Adipose tissue (tissue), 3 donors: ENCODE measurements around the gene MCEMP1. TPM values are rescaled to one million over a fixed set of nuclear protein-coding genes. Genes with fewer than 3 reads are reported as not detected.

ENCODE experiments used
- H3K27ac ChIP-seq: one replicate; pipeline ENCODE4 v1.5.1; 2013; ENCODE audit warnings: low read depth, low read length
- WGBS, 3 donors: extraction: QIAGEN DNeasy Blood & Tissue Kit; methylation state at CpG; one replicate each; pipeline ENCODE4 v1.1.7; 2013; 5-methylcytosine and 5-hydroxymethylcytosine counted together
- polyA plus RNA-seq, 3 donors: library from polyadenylated mRNA; stranded (reverse); fragments of 200-250 nt; gene quantifications; one replicate each; pipeline ENCODE4 v1.2.3, GENCODE V29; 2013
- donor health status: healthy with polysubstance abuse.
- donor health status: Bipolar disorder and iron deficiency.
- donor health status: healthy.

Gene MCEMP1
- polyA plus RNA-seq, 3 donors, result 0.76 to 36.0 (median 20.8) TPM

GRCh38 chr19:7685546-7686445 lies 8.9 kb downstream of the MCEMP1 start:
- 41 to 55% (median 47%) methylated on average over 19 of the region's 19 CpGs for WGBS, 3 donors

GRCh38 chr19:7687177-7687576 lies 10.3 kb downstream of the MCEMP1 start:
- no peak overlapping the region for H3K27ac ChIP-seq
- WGBS, 3 donors, result 82 to 89% (median 86%) methylated on average over 12 of the region's 12 CpGs

More at GRCh38 chr19:7685546-7686445, 8.9 kb downstream of the MCEMP1 start:
- no peak overlapping the region for H3K27ac ChIP-seq

DNA sequence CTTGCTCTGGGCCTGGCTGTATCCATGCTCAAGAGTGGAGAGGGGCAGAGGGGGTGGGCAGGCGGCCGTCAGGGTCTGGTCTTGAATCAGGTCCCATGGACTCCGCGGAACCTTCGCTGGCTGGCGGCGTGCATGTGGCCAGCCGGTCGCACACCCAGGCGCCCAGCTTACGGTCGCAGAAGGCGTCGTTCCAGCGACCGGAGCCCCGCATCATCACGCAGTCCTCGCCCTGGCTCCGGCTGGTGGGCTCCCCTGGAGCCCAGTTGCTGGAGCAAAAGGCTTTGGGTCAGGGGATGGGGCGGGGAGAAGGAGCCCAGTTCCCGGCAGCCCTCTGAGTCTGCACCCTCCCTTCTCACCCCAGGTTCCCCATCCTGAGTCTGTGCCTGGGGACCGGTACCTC lies 12.3 kb downstream of the MCEMP1 start:
- H3K27ac ChIP-seq, result no peak overlapping the region
- WGBS, 3 donors, result 21 to 34% (median 28%) methylated on average over 16 to 23 of the region's 23 CpGs

DNA sequence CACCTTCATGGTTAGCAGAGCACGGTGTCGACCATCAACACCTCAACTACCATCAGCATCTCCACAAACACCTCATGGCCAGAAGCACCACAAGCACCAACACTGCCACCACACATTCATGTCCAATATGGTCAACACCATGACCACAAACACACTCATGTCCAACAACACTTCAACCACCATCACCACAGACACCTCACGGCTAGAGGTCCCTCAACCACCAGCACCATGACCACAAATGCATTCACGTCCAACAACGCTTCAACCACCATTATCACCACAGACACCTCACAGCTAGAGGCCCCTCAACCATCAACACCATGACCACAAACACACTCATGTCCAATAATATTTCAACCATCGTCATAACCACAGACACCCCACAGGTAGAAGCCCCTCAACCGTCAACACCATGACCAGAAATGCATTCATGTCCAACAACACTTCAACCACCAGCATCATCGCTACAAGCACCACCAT lies 13.9 kb downstream of the MCEMP1 start:
- WGBS, 3 donors, result 81 to 84% (median 84%) methylated on average over 8 of the region's 8 CpGs
- no peak overlapping the region for H3K27ac ChIP-seq

DNA sequence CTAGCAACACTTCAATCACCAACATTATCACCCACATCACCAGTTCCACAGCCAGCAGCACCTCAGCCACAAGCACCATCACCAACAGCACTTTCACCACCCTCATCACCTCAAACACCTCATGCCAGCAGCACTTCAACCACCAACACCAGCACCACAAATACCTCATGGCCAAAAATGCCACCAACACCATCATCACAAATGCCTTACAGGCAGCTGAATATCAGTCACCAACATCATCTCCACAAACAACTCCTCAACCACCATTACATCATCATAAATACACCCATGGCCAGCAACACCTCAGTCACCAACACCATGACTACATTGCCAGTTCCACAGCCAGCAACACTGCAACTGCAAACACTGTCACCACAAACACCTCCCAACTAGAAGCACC lies 14.6 kb downstream of the MCEMP1 start:
- no peak overlapping the region for H3K27ac ChIP-seq

GRCh38 chr19:7692417-7693088 lies 15.7 kb downstream of the MCEMP1 start:
- WGBS, 3 donors, result 68 to 73% (median 69%) methylated on average over 13 of the region's 13 CpGs
- H3K27ac ChIP-seq, result no peak overlapping the region

DNA sequence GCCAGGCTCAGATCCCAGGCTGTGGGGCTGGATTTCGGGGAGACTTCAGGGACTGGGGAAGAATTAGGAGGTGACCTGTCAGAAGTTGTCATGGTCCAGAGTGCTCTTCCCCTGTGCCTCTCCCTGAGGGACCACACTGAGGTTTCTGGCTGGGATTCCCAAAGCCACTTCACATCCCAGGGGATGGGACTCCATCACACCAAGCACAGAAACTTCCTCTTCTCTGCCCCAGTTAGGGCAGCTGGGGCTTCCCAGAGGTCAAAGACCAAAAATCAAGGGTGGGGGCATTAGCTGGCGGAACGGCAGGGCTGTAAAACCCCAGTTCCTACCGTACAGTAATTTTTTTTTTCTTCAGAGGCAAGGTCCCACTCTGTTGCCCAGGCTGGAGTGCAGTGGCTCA lies 17.6 kb downstream of the MCEMP1 start:
- WGBS, 3 donors, result 50 to 53% (median 51%) methylated on average over 4 of the region's 4 CpGs
- no peak overlapping the region for H3K27ac ChIP-seq

- H3K27ac ChIP-seq, result no peak overlapping the region
- WGBS, 3 donors, result 76 to 81% (median 78%) methylated on average over 10 of the region's 10 CpGs
Observed at GRCh38 chr19:7697721-7698287, 20.9 kb downstream of the MCEMP1 start.

- no peak overlapping the region for H3K27ac ChIP-seq
- 22 to 27% (median 23%) methylated on average over 11 of the region's 11 CpGs for WGBS, 3 donors
Observed at GRCh38 chr19:7698583-7698982, 21.7 kb downstream of the MCEMP1 start.

DNA sequence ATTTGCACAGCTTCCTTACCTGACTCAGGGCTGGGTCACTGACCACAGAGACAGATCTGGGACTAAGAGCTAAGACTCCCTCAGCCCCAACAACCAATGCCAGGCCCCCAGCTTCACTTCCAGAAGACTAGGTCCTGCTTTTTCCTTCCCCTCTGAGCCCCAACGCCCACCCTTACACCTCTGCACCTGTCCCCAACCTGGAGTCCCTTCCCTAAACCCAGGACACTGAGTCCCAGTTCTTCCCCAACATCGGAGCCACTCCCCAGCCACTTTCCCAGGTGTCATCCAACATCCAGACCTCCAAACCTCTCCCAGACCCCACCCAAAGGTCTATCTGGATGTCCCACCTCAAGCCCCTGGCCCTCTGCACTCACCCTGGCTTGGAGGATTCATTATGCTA lies 22.1 kb downstream of the MCEMP1 start:
- WGBS, 3 donors, result 29 to 48% (median 35%) methylated on average over 2 of the region's 2 CpGs
- H3K27ac ChIP-seq, result no peak overlapping the region

GRCh38 chr19:7699417-7700401 lies 22.8 kb downstream of the MCEMP1 start:
- H3K27ac ChIP-seq, result no peak overlapping the region
- WGBS, 3 donors, result 57 to 59% (median 59%) methylated on average over 15 of the region's 15 CpGs

DNA sequence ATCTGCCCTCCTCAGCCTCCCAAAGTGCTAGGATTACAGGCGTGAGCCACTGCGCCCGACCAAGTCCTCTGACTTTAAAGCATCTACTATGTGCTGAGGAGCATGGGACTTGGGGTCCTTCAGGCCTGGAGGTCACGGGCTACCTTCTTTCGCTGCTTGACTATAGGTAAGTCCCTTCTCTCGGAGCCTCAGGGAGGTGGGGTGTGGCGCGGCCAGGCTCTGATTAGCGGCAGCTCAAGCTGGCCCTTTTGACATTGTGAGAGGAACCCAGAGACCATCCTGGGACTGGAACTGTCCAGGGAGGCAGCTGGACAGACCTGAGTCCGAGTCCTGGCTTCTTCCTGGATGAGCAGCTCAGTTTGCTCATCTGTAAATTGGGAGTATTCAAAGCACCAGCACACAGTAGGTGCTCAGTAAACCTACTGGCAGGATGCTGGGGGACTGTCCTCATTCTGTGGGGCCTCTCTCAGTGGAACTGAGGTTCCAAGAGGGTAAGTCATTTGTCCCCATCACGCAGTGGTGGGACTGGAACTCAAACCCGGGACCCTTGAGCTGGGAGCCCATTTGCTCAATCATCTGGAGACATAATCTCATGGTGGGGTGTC lies 24.3 kb downstream of the MCEMP1 start:
- no peak overlapping the region for H3K27ac ChIP-seq
- 86 to 92% (median 92%) methylated on average over 12 of the region's 12 CpGs for WGBS, 3 donors

- no peak within 1 kb of the TSS for H3K27ac ChIP-seq
- 47 to 58% (median 58%) methylated on average over 20 of the region's 20 CpGs for WGBS, 3 donors
Observed at GRCh38 chr19:7701654-7702457, 25.0 kb downstream of the MCEMP1 start, which contains the start of gene FCER2. TSS of gene FCER2 (minus strand) at chr19:7702131. CDS start at chr19:7699760, 2,371 bp downstream.

GRCh38 chr19:7703332-7703731 lies 26.4 kb downstream of the MCEMP1 start:
- H3K27ac ChIP-seq, result no peak overlapping the region
- WGBS, 3 donors, result 44 to 73% (median 56%) methylated on average over 8 of the region's 8 CpGs

GRCh38 chr19:7704280-7705060 lies 27.6 kb downstream of the MCEMP1 start:
- H3K27ac ChIP-seq, result no peak overlapping the region

More at GRCh38 chr19:7704280-7705060, 27.6 kb downstream of the MCEMP1 start:
- 64 to 79% (median 76%) methylated on average over 6 of the region's 6 CpGs for WGBS, 3 donors
